WI38 (cell line): Measurements from ENCODE around the gene PACC1.
"Not testable (repeated sequence)": the region's sequence is repeated elsewhere in the genome, so short reads cannot be mapped to it uniquely, and the experiment has no call there.

Experiments
- H3K4me3 ChIP-seq: 2 replicates; pipeline ENCODE4 v1.5.1; 2011; ENCODE audit warnings: low read depth, mild to moderate bottlenecking, control low read depth, low read length
- TF ChIP-seq, protein P1 (sequence below): IDR thresholded peaks from 2 replicates; pipeline ENCODE4 v1.5.1; 2012; ENCODE audit warnings: low read depth, mild to moderate bottlenecking, control low read depth, low read length

PACC1 gene

GRCh38 chr1:212323066-212323465 is 91.6 kb downstream of the PACC1 start:
- TF ChIP-seq, protein P1, sequence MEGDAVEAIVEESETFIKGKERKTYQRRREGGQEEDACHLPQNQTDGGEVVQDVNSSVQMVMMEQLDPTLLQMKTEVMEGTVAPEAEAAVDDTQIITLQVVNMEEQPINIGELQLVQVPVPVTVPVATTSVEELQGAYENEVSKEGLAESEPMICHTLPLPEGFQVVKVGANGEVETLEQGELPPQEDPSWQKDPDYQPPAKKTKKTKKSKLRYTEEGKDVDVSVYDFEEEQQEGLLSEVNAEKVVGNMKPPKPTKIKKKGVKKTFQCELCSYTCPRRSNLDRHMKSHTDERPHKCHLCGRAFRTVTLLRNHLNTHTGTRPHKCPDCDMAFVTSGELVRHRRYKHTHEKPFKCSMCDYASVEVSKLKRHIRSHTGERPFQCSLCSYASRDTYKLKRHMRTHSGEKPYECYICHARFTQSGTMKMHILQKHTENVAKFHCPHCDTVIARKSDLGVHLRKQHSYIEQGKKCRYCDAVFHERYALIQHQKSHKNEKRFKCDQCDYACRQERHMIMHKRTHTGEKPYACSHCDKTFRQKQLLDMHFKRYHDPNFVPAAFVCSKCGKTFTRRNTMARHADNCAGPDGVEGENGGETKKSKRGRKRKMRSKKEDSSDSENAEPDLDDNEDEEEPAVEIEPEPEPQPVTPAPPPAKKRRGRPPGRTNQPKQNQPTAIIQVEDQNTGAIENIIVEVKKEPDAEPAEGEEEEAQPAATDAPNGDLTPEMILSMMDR: no peak
- H3K4me3 ChIP-seq: no peak overlapping the region

- not testable (repeated sequence) for H3K4me3 ChIP-seq
These were observed 93.7 kb downstream of the PACC1 start for GRCh38 chr1:212321031-212321430.

DNA sequence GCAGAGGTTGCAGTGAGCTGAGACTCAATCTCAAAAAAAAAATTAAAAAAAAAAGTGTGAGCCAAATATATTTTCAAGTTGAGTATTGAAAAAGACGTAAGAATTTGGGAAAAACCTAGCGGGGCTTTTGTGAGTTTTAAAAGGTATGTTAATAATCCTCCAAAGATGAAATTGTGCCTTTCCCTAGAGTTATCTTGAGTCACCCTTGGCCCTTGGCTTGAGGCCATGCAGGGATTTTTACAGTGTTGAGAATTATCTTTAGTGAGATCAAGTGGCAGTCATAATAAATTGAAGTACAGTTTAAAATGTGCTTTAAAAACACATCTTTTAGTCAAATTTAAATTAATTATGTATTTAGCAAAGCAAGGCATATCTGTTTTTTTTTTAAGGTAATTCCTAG is 96.8 kb downstream of the PACC1 start:
- TF ChIP-seq, protein P1: no peak
- no peak overlapping the region for H3K4me3 ChIP-seq

GRCh38 chr1:212315907-212316306 is 98.8 kb downstream of the PACC1 start:
- H3K4me3 ChIP-seq: no peak overlapping the region
- TF ChIP-seq, protein P1: no peak

DNA sequence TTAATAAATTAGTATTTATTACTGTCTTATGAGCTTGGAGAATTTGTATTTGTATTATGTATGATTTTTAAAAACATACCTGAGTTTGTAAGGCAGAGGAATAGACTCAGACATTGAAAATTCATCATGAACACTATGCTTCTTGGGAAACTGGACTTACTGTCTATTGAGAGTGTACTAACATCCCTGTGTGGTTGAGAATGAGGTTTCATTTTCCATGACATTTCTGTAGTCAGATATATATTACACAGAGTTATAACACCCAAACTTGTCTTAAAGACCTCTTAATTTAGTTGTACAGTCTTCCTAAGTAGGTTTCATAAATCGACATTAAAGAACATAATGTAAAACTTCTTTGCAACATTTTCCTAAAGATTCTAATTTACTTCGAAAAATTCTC is 99.5 kb downstream of the PACC1 start:
- no peak overlapping the region for H3K4me3 ChIP-seq
- TF ChIP-seq, protein P1: no peak
